ENCODE results near the gene IQGAP2. TPM values are rescaled to one million over a fixed set of nuclear protein-coding genes. Genes with fewer than 3 reads are reported as not detected.

The IQGAP2 gene
- total and polyA plus RNA-seq, 2 of the 8 experiments (the other 6 are each of a cell fraction or from before 2014, with no cell fraction given), result 19.7 to 66.0 TPM

DNA sequence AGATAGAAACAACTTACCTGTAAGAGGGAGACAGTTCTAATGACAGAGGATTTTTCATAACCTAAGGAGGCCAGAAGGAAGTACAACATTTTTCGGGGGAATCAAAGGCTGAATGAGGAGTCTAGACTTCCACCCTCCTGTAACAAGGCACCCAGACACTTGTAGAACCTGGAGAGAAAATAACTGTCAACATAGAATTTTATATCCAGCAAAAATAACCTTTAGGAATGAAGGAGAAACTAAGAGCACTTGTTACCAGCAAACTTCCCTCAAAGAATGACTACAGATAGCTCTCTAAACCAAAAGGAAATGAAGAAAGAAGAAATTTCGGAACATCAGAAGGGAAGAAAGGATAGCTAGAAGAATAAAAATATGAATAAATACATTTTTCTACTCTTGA, 246.1 kb downstream of the IQGAP2 start:
- no peak overlapping the region for H4K5ac ChIP-seq (ENCODE audit: insufficient read length, low read depth, low read length)
- H3K9me3 ChIP-seq (ENCODE audit: insufficient read depth in 2 of 2, low read depth in 1 of 2, low read length in 1 of 2), result peaks cover 0 to 9% of the 10 kb centered on the region in 2 experiments; a peak in 2 of 4 replicates
- H3K79me1 ChIP-seq (ENCODE audit: low read depth, low read length), result no peaks in the 10 kb centered on the region
- WGBS, 2 experiments (ENCODE audit: extremely low coverage in 1 of 2, insufficient coverage in 1 of 2, insufficient read length in 1 of 2, insufficient replicate concordance in 2 of 2, low coverage in 1 of 2, low lambda C conversion rate in 2 of 2, missing lambda C conversion rate in 1 of 2), result 84% methylated on average over 2 of the region's 2 CpGs; no CpG with 5 or more reads in 1 of the 2 experiments
- H3K36me3 ChIP-seq (ENCODE audit: control insufficient read depth in 2 of 4, insufficient read depth in 4 of 4, low read length in 3 of 4), result peaks cover 0 to 5% (median 0%) of the 10 kb centered on the region in 4 experiments; a peak in 2 of 8 replicates
- H4K20me1 ChIP-seq (replicated peaks in 1 of 2; ENCODE audit: control insufficient read depth in 1 of 2, insufficient read depth in 2 of 2, low read length in 2 of 2), result no peaks in the 10 kb centered on the region
- no peak overlapping the region for H3K9ac ChIP-seq (replicated peaks in 1 of 4; ENCODE audit: extremely low read depth in 1 of 4, low read depth in 3 of 4, low read length in 3 of 4)
- H2BK15ac ChIP-seq (ENCODE audit: low read length), result no peak overlapping the region
- H3K4ac ChIP-seq (replicated peaks; ENCODE audit: insufficient read length, low read depth, low read length), result no peak overlapping the region
- no peak overlapping the region for H3K23ac ChIP-seq (ENCODE audit: insufficient read length)
- no peak overlapping the region for H2BK5ac ChIP-seq (ENCODE audit: low read depth, low read length)
- H3K27ac ChIP-seq (ENCODE audit: low read depth, low read length), result no peak overlapping the region
- POLR2A ChIA-PET (ENCODE audit: partially characterized antibody), result no interaction called here
- no peak overlapping the region for H2AFZ ChIP-seq (ENCODE audit: low read length)
- H2BK20ac ChIP-seq (ENCODE audit: low read length), result no peak overlapping the region
- FAIRE-seq (no peak), DNase-seq (ENCODE audit: low read depth in 1 of 2, low spot score in 2 of 2) (no peak)
- H3K14ac ChIP-seq (ENCODE audit: insufficient read length), result no peak overlapping the region
- H3K4me3 ChIP-seq (ENCODE audit: extremely low read depth in 1 of 4, insufficient read depth in 2 of 4, low read depth in 3 of 4, low read length in 4 of 4), result no peak overlapping the region
- CTCF ChIA-PET (ENCODE audit: partially characterized antibody), result interaction anchor here (0.9 kb wide), 1 partner anchor 126 kb away, joined by 4 read pairs; no protein-coding TSS in a partner anchor
- no peak overlapping the region for H4K8ac ChIP-seq (ENCODE audit: extremely low read depth, insufficient read depth, low read length)
- no peak overlapping the region for H3K18ac ChIP-seq (ENCODE audit: extremely low read depth, low read length)
- H2BK120ac ChIP-seq (replicated peaks; ENCODE audit: low read depth, low read length), result no peak overlapping the region
- H4K91ac ChIP-seq (replicated peaks; ENCODE audit: insufficient read length, low read length), result no peak overlapping the region
- no peaks in the 10 kb centered on the region for H3K27me3 ChIP-seq (replicated peaks in 1 of 4; ENCODE audit: control insufficient read depth in 3 of 4, extremely low read depth in 1 of 4, insufficient read depth in 3 of 4, low read length in 3 of 4)
- H3K79me2 ChIP-seq (ENCODE audit: control insufficient read depth in 1 of 2, insufficient read depth in 2 of 2, low read length in 2 of 2), result no peaks in the 10 kb centered on the region
- no peaks in the 10 kb centered on the region for H3K4me1 ChIP-seq (replicated peaks in 1 of 4; ENCODE audit: control insufficient read depth in 3 of 4, insufficient read depth in 4 of 4, low read length in 3 of 4)
- H3K56ac ChIP-seq (replicated peaks; ENCODE audit: insufficient read length, low read depth, low read length), result no peak overlapping the region
- no peak overlapping the region for H2BK12ac ChIP-seq (ENCODE audit: low read depth, low read length)
- H3K23me2 ChIP-seq (ENCODE audit: low read depth, low read length), result no peaks in the 10 kb centered on the region; the same call in 1 of the 2 replicates
- H2AK5ac ChIP-seq (ENCODE audit: low read depth, low read length), result no peak overlapping the region
- H3K4me2 ChIP-seq (ENCODE audit: insufficient read depth in 1 of 2, low read depth in 2 of 2, low read length in 2 of 2), result no peak overlapping the region
- TF ChIP-seq MAX (IDR thresholded peaks at IDR 0.05) (no peak), SP2 (IDR thresholded peaks at IDR 0.05; ENCODE audit: low read length) (no peak), CHD2 (IDR thresholded peaks at IDR 0.05; ENCODE audit: low read length) (no peak), GTF2F1 (IDR thresholded peaks at IDR 0.05; ENCODE audit: borderline replicate concordance, low read depth, low read length) (no peak), YY1 (IDR thresholded peaks at IDR 0.05; ENCODE audit: low read depth, low read length) (no peak), RNF2 (IDR thresholded peaks at IDR 0.05; ENCODE audit: borderline replicate concordance, low read depth, low read length, missing control alignments, poor library complexity, severe bottlenecking) (no peak), FOSL1 (IDR thresholded peaks at IDR 0.05; ENCODE audit: insufficient read depth, low read depth, low read length) (no peak), BACH1 (IDR thresholded peaks at IDR 0.05; ENCODE audit: low read length) (no peak), SRF (IDR thresholded peaks at IDR 0.05; ENCODE audit: low read depth, low read length) (no peak), CBX5 (IDR thresholded peaks at IDR 0.05; ENCODE audit: low read depth, low read length) (no peak), KDM5A (IDR thresholded peaks at IDR 0.05; ENCODE audit: low read length) (no peak), SAP30 (IDR thresholded peaks at IDR 0.05; ENCODE audit: insufficient read depth, insufficient replicate concordance, low read length) (no peak)
- TF ChIP-seq, protein P1, sequence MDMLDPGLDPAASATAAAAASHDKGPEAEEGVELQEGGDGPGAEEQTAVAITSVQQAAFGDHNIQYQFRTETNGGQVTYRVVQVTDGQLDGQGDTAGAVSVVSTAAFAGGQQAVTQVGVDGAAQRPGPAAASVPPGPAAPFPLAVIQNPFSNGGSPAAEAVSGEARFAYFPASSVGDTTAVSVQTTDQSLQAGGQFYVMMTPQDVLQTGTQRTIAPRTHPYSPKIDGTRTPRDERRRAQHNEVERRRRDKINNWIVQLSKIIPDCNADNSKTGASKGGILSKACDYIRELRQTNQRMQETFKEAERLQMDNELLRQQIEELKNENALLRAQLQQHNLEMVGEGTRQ (IDR thresholded peaks at IDR 0.05; ENCODE audit: low read length), result no peak

All from H1 (cell line).